Femur (tissue), 1 donor: ENCODE data around the gene NPRL2.

Experiments used
- DNase-seq: peaks from one replicate; pipeline ENCODE4 v3.0.0-alpha.2; 2017

NPRL2 gene

GRCh38 chr3:50347187-50347813 lies 3.3 kb downstream of the NPRL2 start:
- DNase-seq: peak; percentile 83

- DNase-seq: peak; percentile 80
These were observed 4.9 kb downstream of the NPRL2 start, which contains the start of gene ZMYND10 for GRCh38 chr3:50345586-50346234. Gene ZMYND10, minus strand, starts transcription at chr3:50345732. Its CDS starts 153 bp downstream, at chr3:50345579.

GRCh38 chr3:50345008-50345407 lies 5.6 kb downstream of the NPRL2 start:
- DNase-seq: no peak

- DNase-seq: no peak
These were observed 7.6 kb downstream of the NPRL2 start for GRCh38 chr3:50342813-50343633.

GRCh38 chr3:50341996-50342650 lies 8.5 kb downstream of the NPRL2 start:
- DNase-seq: no peak

- no peak for DNase-seq
These were observed 9.0 kb downstream of the NPRL2 start for GRCh38 chr3:50341537-50341936.

- peak; percentile 90 for DNase-seq
These were observed 9.9 kb downstream of the NPRL2 start, which contains the start of gene RASSF1 for GRCh38 chr3:50340448-50341329. Gene RASSF1, minus strand, starts transcription at chr3:50340836. Its CDS starts 31 bp downstream, at chr3:50340805.

- DNase-seq: no peak
These were observed 10.5 kb downstream of the NPRL2 start for GRCh38 chr3:50340147-50340447.

- no peak for DNase-seq
These were observed 11.0 kb downstream of the NPRL2 start for GRCh38 chr3:50339485-50340146.

- DNase-seq: no peak
These were observed 11.6 kb downstream of the NPRL2 start for GRCh38 chr3:50338965-50339364.

GRCh38 chr3:50337175-50337861 lies 13.3 kb downstream of the NPRL2 start:
- DNase-seq: peak; percentile 100

- no peak for DNase-seq
These were observed 14.0 kb downstream of the NPRL2 start for GRCh38 chr3:50336452-50337174.

GRCh38 chr3:50334339-50335075 lies 16.1 kb downstream of the NPRL2 start:
- no peak for DNase-seq

GRCh38 chr3:50333744-50334328 lies 16.7 kb downstream of the NPRL2 start:
- no peak for DNase-seq

- no peak for DNase-seq
These were observed 19.1 kb downstream of the NPRL2 start for GRCh38 chr3:50331364-50331907.

- DNase-seq: no peak
These were observed 20.2 kb downstream of the NPRL2 start for GRCh38 chr3:50330330-50330729.

- peak; percentile 97 for DNase-seq
These were observed 22.5 kb downstream of the NPRL2 start, which contains the start of gene TUSC2 for GRCh38 chr3:50327943-50328691. Gene TUSC2, minus strand, starts transcription at chr3:50328223. Its CDS starts 124 bp downstream, at chr3:50328099.

GRCh38 chr3:50327129-50327528 lies 23.4 kb downstream of the NPRL2 start:
- peak; percentile 27 for DNase-seq
